Ectodermal cell (in vitro differentiated cells): Measurements from ENCODE around the gene ANKRD11.

Experiments
- H3K27ac ChIP-seq: 2 replicates; pipeline ENCODE4 v1.7.0; 2013; ENCODE audit warnings: mild to moderate bottlenecking, low read depth, low read length; ENCODE audit not compliant: insufficient read depth, poor library complexity, severe bottlenecking
- H3K27me3 ChIP-seq: 2 replicates; pipeline ENCODE4 v1.7.0; 2013; ENCODE audit warnings: mild to moderate bottlenecking, low read length; ENCODE audit not compliant: insufficient read depth, control insufficient read depth, poor library complexity, severe bottlenecking
- H3K36me3 ChIP-seq: one replicate; pipeline ENCODE4 v1.7.0; 2013; ENCODE audit warnings: low read length; ENCODE audit not compliant: control insufficient read depth, insufficient read depth
- H3K4me1 ChIP-seq: one replicate; pipeline ENCODE4 v1.7.0; 2013; ENCODE audit warnings: low read length; ENCODE audit not compliant: control insufficient read depth, insufficient read depth
- H3K4me3 ChIP-seq: 2 replicates; pipeline ENCODE4 v1.7.0; 2013; ENCODE audit warnings: low read depth, low read length, control low read depth; ENCODE audit not compliant: insufficient read depth
- H3K9me3 ChIP-seq: 2 replicates; pipeline ENCODE4 v1.7.0; 2013; ENCODE audit warnings: mild to moderate bottlenecking, low read length, moderate library complexity; ENCODE audit not compliant: control insufficient read depth
- WGBS, 2 experiments: methylation state at CpG; one replicate each; pipeline ENCODE4 v1.1.7; 2013; ENCODE audit warnings: missing lambda C conversion rate in 2 of 2; 5-methylcytosine and 5-hydroxymethylcytosine counted together

ANKRD11 gene

GRCh38 chr16:89278441-89279240 lies 211.7 kb downstream of the ANKRD11 start:
- Histone ChIP-seq H3K36me3 (peaks cover 44% of the 10 kb centered on the region), H3K4me1 (no peaks in the 10 kb centered on the region), H3K27me3 (no peaks in the 10 kb centered on the region), H3K9me3 (no peaks in the 10 kb centered on the region), H3K4me3 (no peak overlapping the region), H3K27ac (no peak overlapping the region)
- WGBS, 2 experiments, result 95 to 96% methylated on average over 36 of the region's 36 CpGs

DNA sequence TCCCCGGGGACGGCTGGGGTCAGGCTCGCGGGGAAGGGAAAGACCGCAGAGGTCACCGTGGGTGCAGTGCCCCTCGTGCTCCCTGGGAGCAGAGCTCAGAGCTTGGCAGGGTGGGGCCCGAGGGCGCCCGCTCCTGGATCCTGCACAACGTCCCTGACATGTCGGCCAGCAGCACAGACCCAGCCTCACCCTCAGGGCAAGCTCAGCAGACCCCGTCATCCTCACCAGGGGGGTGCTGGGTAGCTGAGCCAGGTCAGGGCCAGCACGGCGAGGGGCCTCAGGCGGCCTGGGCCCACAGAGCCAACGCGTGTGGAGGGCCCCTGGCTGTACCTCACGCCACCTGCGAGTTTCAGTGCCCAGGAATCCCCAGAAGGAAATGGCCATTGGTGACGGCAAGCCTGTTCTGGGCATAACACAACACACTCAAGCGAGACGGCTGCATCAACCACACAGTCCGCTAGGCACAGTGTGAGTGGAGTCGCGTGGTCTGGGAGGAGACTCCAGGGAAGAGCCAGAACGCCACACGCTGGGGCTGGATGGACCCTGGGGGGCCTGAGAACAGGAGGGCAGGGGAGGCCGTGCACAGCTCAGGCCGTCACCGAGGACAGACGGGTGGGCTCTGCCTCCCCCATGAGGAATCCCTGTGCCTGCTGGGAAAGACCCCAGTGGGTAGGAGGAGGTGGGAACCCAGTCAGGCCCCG lies 212.6 kb downstream of the ANKRD11 start:
- Histone ChIP-seq H3K36me3 (peaks cover 44% of the 10 kb centered on the region), H3K27ac (no peak overlapping the region)
- 93% methylated on average over 33 of the region's 33 CpGs for WGBS, 2 experiments

DNA sequence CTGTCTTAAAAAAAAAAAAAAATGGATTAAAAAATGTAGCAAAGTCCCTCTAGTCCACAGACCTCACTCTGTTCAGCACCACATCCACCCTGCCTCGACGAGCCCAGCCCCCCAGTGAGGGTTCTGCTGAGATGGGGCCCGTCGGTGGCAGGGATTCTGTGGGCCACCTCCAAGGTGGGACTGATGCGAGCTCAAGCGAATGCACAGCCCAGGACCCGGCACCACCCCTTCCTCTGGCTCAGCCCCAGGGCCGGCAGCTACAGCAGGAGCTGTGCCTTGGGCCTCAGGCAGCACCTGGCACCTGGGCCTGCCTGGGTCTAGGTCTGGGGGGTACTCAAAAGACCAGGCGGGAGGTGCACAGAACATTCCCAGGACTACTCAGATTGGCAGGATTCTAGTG lies 213.3 kb downstream of the ANKRD11 start:
- Histone ChIP-seq H3K4me3 (no peak overlapping the region), H3K36me3 (peaks cover 38% of the 10 kb centered on the region), H3K27ac (no peak overlapping the region), H3K9me3 (no peaks in the 10 kb centered on the region), H3K4me1 (no peaks in the 10 kb centered on the region), H3K27me3 (no peaks in the 10 kb centered on the region)
- 95% methylated on average over 9 of the region's 9 CpGs for WGBS, 2 experiments

More for the DNA sequence above, 212.6 kb downstream of the ANKRD11 start:
- Histone ChIP-seq H3K9me3 (no peaks in the 10 kb centered on the region), H3K27me3 (no peaks in the 10 kb centered on the region), H3K4me3 (no peak overlapping the region), H3K4me1 (no peaks in the 10 kb centered on the region)

DNA sequence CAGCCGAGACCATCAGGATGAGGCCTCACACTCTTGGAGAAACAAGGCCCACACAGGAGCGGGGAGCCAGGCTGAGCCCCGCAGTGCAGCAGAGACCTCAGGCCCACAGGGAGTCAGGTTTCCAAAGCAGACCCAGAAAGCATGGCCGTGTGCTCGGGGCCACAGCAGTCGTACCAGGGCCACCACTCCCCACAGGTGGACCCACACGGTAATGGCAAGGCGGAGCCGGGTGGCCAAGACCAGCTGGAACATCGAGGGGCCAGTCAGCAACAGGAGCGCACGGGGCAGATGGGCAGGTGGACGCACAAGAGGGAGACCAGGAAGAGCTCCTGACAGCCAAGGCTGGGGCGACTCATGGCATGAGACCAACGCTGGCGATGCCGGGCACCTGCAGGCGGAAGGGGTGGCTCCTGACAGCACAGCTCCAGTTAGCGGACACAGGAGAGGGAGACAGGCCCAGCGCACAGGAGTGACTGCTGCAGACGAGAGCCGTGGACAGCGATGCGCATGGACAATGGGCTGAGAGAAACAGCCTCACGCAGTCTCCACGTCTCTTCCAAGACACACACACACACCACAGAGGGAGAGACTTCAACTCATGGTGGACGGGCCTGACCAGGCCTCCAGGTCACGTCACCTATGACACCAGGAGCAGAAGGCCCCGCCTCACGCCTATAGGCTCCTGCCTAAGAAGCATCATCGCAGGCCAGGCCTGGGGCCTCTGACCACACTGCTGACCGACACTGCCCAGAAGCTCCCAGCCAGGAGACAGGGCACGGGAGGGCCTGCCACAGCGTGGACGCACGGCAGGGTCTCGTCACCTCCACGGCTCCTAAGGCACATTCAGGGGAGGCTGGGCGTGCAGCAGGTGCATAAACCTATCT lies 214.3 kb downstream of the ANKRD11 start:
- Histone ChIP-seq H3K4me3 (no peak overlapping the region), H3K27ac (no peak overlapping the region), H3K9me3 (no peaks in the 10 kb centered on the region), H3K27me3 (no peaks in the 10 kb centered on the region), H3K4me1 (no peaks in the 10 kb centered on the region), H3K36me3 (peaks cover 32% of the 10 kb centered on the region)
- 95% methylated on average over 39 of the region's 39 CpGs for WGBS, 2 experiments

DNA sequence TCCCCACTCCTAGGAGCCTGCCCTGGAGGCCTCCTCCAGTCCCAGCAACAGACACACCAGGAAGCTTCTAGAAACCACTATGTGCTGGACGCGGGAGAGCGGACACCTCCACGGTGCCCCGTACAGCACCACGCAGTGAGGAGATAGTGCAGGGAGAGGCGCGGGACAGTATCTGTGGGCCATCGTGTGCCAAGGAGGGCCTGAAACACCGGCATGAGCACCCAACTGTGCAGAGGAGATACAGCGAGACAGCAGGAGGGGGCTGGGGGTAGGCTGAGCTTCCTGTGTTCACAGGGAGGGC lies 215.1 kb downstream of the ANKRD11 start:
- Histone ChIP-seq H3K4me1 (no peaks in the 10 kb centered on the region), H3K27me3 (no peaks in the 10 kb centered on the region), H3K9me3 (no peaks in the 10 kb centered on the region), H3K27ac (no peak overlapping the region), H3K36me3 (peaks cover 27% of the 10 kb centered on the region), H3K4me3 (no peak overlapping the region)
- 95 to 97% methylated on average over 11 of the region's 11 CpGs for WGBS, 2 experiments

- no peak overlapping the region for H3K27ac ChIP-seq
- H3K4me1 ChIP-seq, result no peaks in the 10 kb centered on the region
- H3K9me3 ChIP-seq, result no peaks in the 10 kb centered on the region
- H3K27me3 ChIP-seq, result no peaks in the 10 kb centered on the region
- no peak overlapping the region for H3K4me3 ChIP-seq
- H3K36me3 ChIP-seq, result peaks cover 28% of the 10 kb centered on the region
- WGBS, 2 experiments, result 95 to 97% methylated on average over 30 of the region's 30 CpGs
Observed at GRCh38 chr16:89274561-89275283, 215.6 kb downstream of the ANKRD11 start.

GRCh38 chr16:89273741-89274472 lies 216.5 kb downstream of the ANKRD11 start:
- no peak overlapping the region for H3K4me3 ChIP-seq
- H3K27ac ChIP-seq, result no peak overlapping the region
- no peaks in the 10 kb centered on the region for H3K4me1 ChIP-seq
- H3K36me3 ChIP-seq, result peaks cover 29% of the 10 kb centered on the region
- H3K9me3 ChIP-seq, result no peaks in the 10 kb centered on the region
- WGBS, 2 experiments, result 95 to 97% methylated on average over 19 of the region's 19 CpGs
- H3K27me3 ChIP-seq, result no peaks in the 10 kb centered on the region

- Histone ChIP-seq H3K36me3 (peaks cover 26% of the 10 kb centered on the region), H3K9me3 (no peaks in the 10 kb centered on the region), H3K4me3 (no peak overlapping the region), H3K27ac (no peak overlapping the region), H3K4me1 (no peaks in the 10 kb centered on the region), H3K27me3 (no peaks in the 10 kb centered on the region)
- WGBS, 2 experiments, result 98% methylated on average over 6 of the region's 6 CpGs
Observed at GRCh38 chr16:89272631-89273030, 217.7 kb downstream of the ANKRD11 start.

DNA sequence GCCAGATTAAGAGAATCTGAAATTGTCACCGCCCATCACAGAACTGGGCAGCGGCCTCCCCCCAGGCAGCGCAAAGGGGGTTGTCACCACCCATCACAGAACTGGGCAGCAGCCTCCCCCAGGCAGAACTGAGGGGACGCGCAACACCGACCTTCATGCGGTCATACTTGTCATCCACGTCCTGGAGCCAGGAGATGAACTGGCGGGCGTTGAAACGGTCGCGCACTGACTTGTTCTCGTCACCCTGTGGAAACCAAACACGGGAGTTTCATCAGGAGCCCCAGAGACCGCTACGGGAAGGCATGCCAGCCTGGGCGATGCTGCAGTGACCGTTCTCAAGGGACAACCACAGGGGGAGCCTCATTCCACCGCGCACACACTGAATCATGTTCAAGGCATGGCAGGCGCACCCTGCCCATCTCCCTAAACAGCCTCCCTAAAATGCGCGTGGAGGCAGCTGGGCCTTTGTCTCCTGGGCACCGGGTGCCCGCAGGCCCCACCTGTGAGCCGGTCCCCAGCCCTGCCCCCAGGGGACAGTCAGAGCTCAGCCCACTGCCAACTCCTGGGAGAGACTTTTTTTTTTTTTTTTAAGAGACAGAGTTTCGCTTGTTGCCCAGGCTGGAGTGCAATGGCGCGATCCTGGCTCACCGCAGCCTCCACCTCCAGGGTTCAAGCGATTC lies 219.6 kb downstream of the ANKRD11 start:
- Histone ChIP-seq H3K27ac (no peak overlapping the region), H3K36me3 (peaks cover 26% of the 10 kb centered on the region), H3K4me3 (no peak overlapping the region), H3K27me3 (no peaks in the 10 kb centered on the region), H3K9me3 (no peaks in the 10 kb centered on the region), H3K4me1 (no peaks in the 10 kb centered on the region)
- WGBS, 2 experiments, result 95 to 97% methylated on average over 32 of the region's 32 CpGs
